H1 (cell line): Measurements from ENCODE around the gene VWF. TPM values are rescaled to one million over a fixed set of nuclear protein-coding genes. Genes with fewer than 3 reads are reported as not detected.

Experiments
- CEBPB ChIP-seq: IDR thresholded peaks from 2 replicates; pipeline ENCODE4 v1.6.1; 2012; ENCODE audit warnings: low read depth, low read length
- E2F6 ChIP-seq: IDR thresholded peaks from 2 replicates; pipeline ENCODE4 v1.6.1; 2012; ENCODE audit warnings: inconsistent platforms
- EP300 ChIP-seq, 2 experiments: IDR thresholded peaks; 1 replicate in 1 of 2; 2 replicates in 1 of 2; pipeline ENCODE4 v1.6.1; 2011 to 2012; ENCODE audit warnings: low read depth in 2 of 2, low read length in 2 of 2, mild to moderate bottlenecking in 2 of 2, borderline replicate concordance in 1 of 2, inconsistent platforms in 1 of 2, moderate library complexity in 1 of 2
- GABPA ChIP-seq: IDR thresholded peaks from 2 replicates; pipeline ENCODE4 v1.6.1; 2011; ENCODE audit warnings: mild to moderate bottlenecking, low read length, moderate library complexity, borderline replicate concordance; ENCODE audit not compliant: insufficient read depth
- JUND ChIP-seq: IDR thresholded peaks from 2 replicates; pipeline ENCODE4 v1.6.1; 2011; ENCODE audit warnings: mild to moderate bottlenecking, improper control_type of control experiment, low read length
- MAX ChIP-seq: IDR thresholded peaks from 2 replicates; pipeline ENCODE4 v1.6.1; 2012; ENCODE audit warnings: inconsistent platforms
- NANOG ChIP-seq: IDR thresholded peaks from 2 replicates; pipeline ENCODE4 v1.6.1; 2011; ENCODE audit warnings: low read length, low read depth, mild to moderate bottlenecking, inconsistent platforms; ENCODE audit not compliant: insufficient read depth, poor library complexity, severe bottlenecking
- RAD21 ChIP-seq, 2 experiments: IDR thresholded peaks in 1 of 2; conservative IDR thresholded peaks in 1 of 2; 2 replicates each; pipeline ENCODE4 v1.6.1; 2011; ENCODE audit warnings: low read depth in 2 of 2, low read length in 2 of 2, improper control_type of control experiment in 1 of 2, inconsistent platforms in 1 of 2, mild to moderate bottlenecking in 1 of 2, moderate library complexity in 1 of 2
- RBBP5 ChIP-seq: IDR thresholded peaks from 2 replicates; pipeline ENCODE4 v1.7.1; 2012; ENCODE audit warnings: low read depth, mild to moderate bottlenecking, inconsistent platforms, low read length, moderate library complexity, borderline replicate concordance
- TAF7 ChIP-seq: optimal IDR thresholded peaks from 2 replicates; pipeline ENCODE3; 2011; ENCODE audit warnings: low read depth, mild to moderate bottlenecking, inconsistent platforms, low read length, moderate library complexity, borderline replicate concordance
- TEAD4 ChIP-seq: IDR thresholded peaks from 2 replicates; pipeline ENCODE4 v1.6.1; 2012; ENCODE audit warnings: low read depth, low read length, inconsistent platforms, mixed read lengths
- polyA plus RNA-seq, 7 experiments: library from polyadenylated mRNA; depleted of rRNA in 3 of 7; stranded (reverse) in 5 of 7; unstranded in 2 of 7; fragments of >200 nt in 5 of 7; fragments of 200-250 nt in 2 of 7; gene quantifications; 1 replicate in 5 of 7; 2 replicates in 1 of 7; 4 replicates in 1 of 7; pipeline versions ENCODE4 v1.2.1 to v1.2.3, GENCODE V29; 2011 to 2013; ENCODE audit warnings: missing spikeins in 2 of 7, mixed read lengths in 2 of 7
- total RNA-seq: library from RNA; stranded (reverse); fragmentation: NEBNext Ultra II Directional; extraction: Animal tissue kit (Norgen Biotek cat#: 25700); gene quantifications from 2 replicates; pipeline ENCODE4 v1.2.1, GENCODE V29; 2021
- TF ChIP-seq, protein P1 (sequence below), 3 experiments: IDR thresholded peaks; 1 replicate in 2 of 3; 2 replicates in 1 of 3; pipeline versions ENCODE4 v1.5.1 to v1.6.1; 2011; ENCODE audit warnings: low read length in 3 of 3, mild to moderate bottlenecking in 3 of 3, inconsistent platforms in 2 of 3, low read depth in 1 of 3, moderate library complexity in 1 of 3; ENCODE audit not compliant: insufficient read depth in 1 of 3; ENCODE audit errors: control extremely low read depth in 1 of 3

The VWF gene
- total and polyA plus RNA-seq, 2 of the 8 experiments (the other 6 are each of a cell fraction or from before 2014, with no cell fraction given), result 0.39 to 0.60 TPM

DNA sequence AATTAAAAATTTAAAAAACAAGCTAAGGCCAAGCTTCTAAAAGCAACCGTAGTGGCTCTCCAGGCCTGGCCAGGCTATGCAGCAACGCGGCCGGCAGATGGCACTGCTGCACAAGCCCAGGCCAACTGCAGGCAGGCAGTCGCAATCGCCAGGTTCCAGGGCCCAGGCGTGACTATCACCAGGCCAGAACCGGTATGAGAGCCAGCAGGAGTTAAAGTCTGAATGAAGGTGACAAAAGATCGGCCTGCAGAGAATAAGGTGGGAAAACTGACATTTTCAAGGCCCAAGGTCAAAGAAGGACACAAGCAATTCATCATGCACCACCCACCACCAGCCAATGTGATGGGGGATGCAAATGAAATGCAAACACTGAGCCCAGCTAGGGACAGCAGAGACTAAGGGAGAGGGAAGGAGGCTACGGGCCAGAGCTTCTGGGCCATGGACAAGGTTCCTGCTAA, 135.8 kb downstream of the VWF start (continued):
- TF ChIP-seq E2F6, result peak; percentile 84
- TF ChIP-seq, protein P1, sequence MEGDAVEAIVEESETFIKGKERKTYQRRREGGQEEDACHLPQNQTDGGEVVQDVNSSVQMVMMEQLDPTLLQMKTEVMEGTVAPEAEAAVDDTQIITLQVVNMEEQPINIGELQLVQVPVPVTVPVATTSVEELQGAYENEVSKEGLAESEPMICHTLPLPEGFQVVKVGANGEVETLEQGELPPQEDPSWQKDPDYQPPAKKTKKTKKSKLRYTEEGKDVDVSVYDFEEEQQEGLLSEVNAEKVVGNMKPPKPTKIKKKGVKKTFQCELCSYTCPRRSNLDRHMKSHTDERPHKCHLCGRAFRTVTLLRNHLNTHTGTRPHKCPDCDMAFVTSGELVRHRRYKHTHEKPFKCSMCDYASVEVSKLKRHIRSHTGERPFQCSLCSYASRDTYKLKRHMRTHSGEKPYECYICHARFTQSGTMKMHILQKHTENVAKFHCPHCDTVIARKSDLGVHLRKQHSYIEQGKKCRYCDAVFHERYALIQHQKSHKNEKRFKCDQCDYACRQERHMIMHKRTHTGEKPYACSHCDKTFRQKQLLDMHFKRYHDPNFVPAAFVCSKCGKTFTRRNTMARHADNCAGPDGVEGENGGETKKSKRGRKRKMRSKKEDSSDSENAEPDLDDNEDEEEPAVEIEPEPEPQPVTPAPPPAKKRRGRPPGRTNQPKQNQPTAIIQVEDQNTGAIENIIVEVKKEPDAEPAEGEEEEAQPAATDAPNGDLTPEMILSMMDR (IDR thresholded peaks at IDR 0.05; ENCODE audit: control extremely low read depth in 1 of 3, insufficient read depth in 1 of 3, low read depth in 1 of 3, low read length in 3 of 3), result peak; percentile 93 to 99 (median 97)
- peak; percentile 56 for TF ChIP-seq CEBPB
- peak; percentile 98 to 99 for TF ChIP-seq RAD21 (IDR thresholded peaks at IDR 0.05 in 1 of 2, conservative IDR thresholded peaks at IDR 0.05 in 1 of 2; ENCODE audit: low read depth in 2 of 2, low read length in 2 of 2)
- TF ChIP-seq EP300 (IDR thresholded peaks at IDR 0.05; ENCODE audit: borderline replicate concordance in 1 of 2, low read depth in 2 of 2, low read length in 2 of 2), result peak in 1 of 2 experiments; percentile 57; a peak in 1 of 3 replicates
- TF ChIP-seq NANOG, result peak; percentile 56
- peak; percentile 28; the same call in 1 of the 2 replicates for TF ChIP-seq JUND
- TF ChIP-seq TEAD4, result peak; percentile 19; the same call in 1 of the 2 replicates
- TF ChIP-seq TAF7, result peak; percentile 40
- TF ChIP-seq RBBP5, result no peak
- peak; percentile 79 for TF ChIP-seq MAX
- peak; percentile 41; the same call in 1 of the 2 replicates for TF ChIP-seq GABPA
